Endodermal cell (in vitro differentiated cells): Measurements from ENCODE around the gene SLC39A5. TPM values are rescaled to one million over a fixed set of nuclear protein-coding genes. Genes with fewer than 3 reads are reported as not detected.

Source experiments
- DNase-seq: peaks from one replicate; pipeline ENCODE4 v3.0.0-alpha.2; 2017
- H3K27ac ChIP-seq: 2 replicates; pipeline ENCODE4 v1.5.1; 2013; ENCODE audit warnings: mild to moderate bottlenecking, low read depth, low read length, moderate library complexity
- H3K27me3 ChIP-seq: 2 replicates; pipeline ENCODE4 v1.6.1; 2013; ENCODE audit warnings: mild to moderate bottlenecking, low read length, moderate library complexity; ENCODE audit not compliant: insufficient read depth, control insufficient read depth, poor library complexity, severe bottlenecking
- H3K36me3 ChIP-seq: 2 replicates; pipeline ENCODE4 v1.7.0; 2013; ENCODE audit warnings: mild to moderate bottlenecking, low read length, moderate library complexity; ENCODE audit not compliant: control insufficient read depth, insufficient read depth
- H3K4me1 ChIP-seq: one replicate; pipeline ENCODE4 v1.7.0; 2013; ENCODE audit warnings: low read length; ENCODE audit not compliant: control insufficient read depth, insufficient read depth
- H3K4me3 ChIP-seq: 2 replicates; pipeline ENCODE4 v1.5.1; 2013; ENCODE audit warnings: mild to moderate bottlenecking, low read length, moderate library complexity
- H3K9ac ChIP-seq: 2 replicates; pipeline ENCODE4 v1.6.1; 2013; ENCODE audit warnings: mild to moderate bottlenecking, low read length, moderate library complexity; ENCODE audit not compliant: poor library complexity, severe bottlenecking; ENCODE audit errors: extremely low read depth
- H3K9me3 ChIP-seq: 2 replicates; pipeline ENCODE4 v1.6.1; 2013; ENCODE audit warnings: mild to moderate bottlenecking, low read length, moderate library complexity; ENCODE audit not compliant: control insufficient read depth
- H3K27ac Mint-ChIP-seq: 2 replicates; pipeline ENCODE4 v1.8.0; 2020; ENCODE audit warnings: mixed read lengths
- H3K27me3 Mint-ChIP-seq: 2 replicates; pipeline ENCODE4 v1.8.0; 2021; ENCODE audit warnings: mild to moderate bottlenecking, mixed read lengths; ENCODE audit not compliant: insufficient read depth
- H3K36me3 Mint-ChIP-seq: 2 replicates; pipeline ENCODE4 v1.8.0; 2020; ENCODE audit warnings: low read depth, mixed read lengths
- H3K4me1 Mint-ChIP-seq: 2 replicates; pipeline ENCODE4 v1.8.0; 2020; ENCODE audit warnings: mixed read lengths
- H3K4me3 Mint-ChIP-seq: 2 replicates; pipeline ENCODE4 v1.8.0; 2020; ENCODE audit warnings: mild to moderate bottlenecking, moderate library complexity, mixed read lengths
- H3K9me3 Mint-ChIP-seq: 2 replicates; pipeline ENCODE4 v1.8.0; 2020; ENCODE audit warnings: mild to moderate bottlenecking, mixed read lengths
- CTCF ChIP-seq: fragments of 200-600 bp; sonication (generic); conservative IDR thresholded peaks from 2 replicates; pipeline ENCODE4 v1.5.0; 2021; ENCODE audit warnings: antibody characterized with exemption, mild to moderate bottlenecking
- WGBS, 2 experiments: methylation state at CpG; one replicate each; pipeline versions ENCODE4 v1.1.5 to v1.1.7; 2013; ENCODE audit warnings: missing lambda C conversion rate in 2 of 2, mixed read lengths in 1 of 2; ENCODE audit not compliant: insufficient coverage in 1 of 2, insufficient read length in 1 of 2; 5-methylcytosine and 5-hydroxymethylcytosine counted together
- total RNA-seq, 2 donors: library from RNA; stranded (reverse); fragmentation: NEBNext Ultra II Directional in 1 of 2; extraction: Animal tissue kit (Norgen Biotek cat#: 25700) in 1 of 2; gene quantifications; 2 replicates in 1 of 2; 3 replicates in 1 of 2; pipeline ENCODE4 v1.2.1, GENCODE V29; 2021

Gene SLC39A5
- total RNA-seq, 2 donors from 2014 or later, result 2.5 to 3.2 TPM

GRCh38 chr12:56197921-56198635 lies 31.8 kb upstream of the SLC39A5 start:
- DNase-seq, result no peak
- peak overlapping the region; percentile 57 for H3K27ac Mint-ChIP-seq
- no peak overlapping the region for H3K9ac ChIP-seq

GRCh38 chr12:56198836-56199235 lies 31.0 kb upstream of the SLC39A5 start:
- H3K4me1 ChIP-seq, result no peaks in the 10 kb centered on the region
- Mint-ChIP-seq H3K4me1 (no peaks in the 10 kb centered on the region), H3K9me3 (no peaks in the 10 kb centered on the region), H3K36me3 (peaks cover 7% of the 10 kb centered on the region), H3K4me3 (no peak overlapping the region), H3K27me3 (no peaks in the 10 kb centered on the region), H3K27ac (no peak overlapping the region)
- no peaks in the 10 kb centered on the region for H3K36me3 ChIP-seq
- 82 to 88% methylated on average over 1 of the region's 1 CpG for WGBS, 2 experiments
- H3K9me3 ChIP-seq, result no peaks in the 10 kb centered on the region
- H3K4me3 ChIP-seq, result no peak overlapping the region
- no peak for TF ChIP-seq CTCF
- H3K27me3 ChIP-seq, result no peaks in the 10 kb centered on the region
- no peak overlapping the region for H3K9ac ChIP-seq
- no peak for DNase-seq
- no peak overlapping the region for H3K27ac ChIP-seq

More at GRCh38 chr12:56197921-56198635, 31.8 kb upstream of the SLC39A5 start:
- H3K27ac ChIP-seq, result no peak overlapping the region
- H3K9me3 Mint-ChIP-seq, result no peaks in the 10 kb centered on the region
- H3K4me3 Mint-ChIP-seq, result no peak overlapping the region
- WGBS, 2 experiments, result 92 to 94% methylated on average over 7 to 9 of the region's 9 CpGs
- no peaks in the 10 kb centered on the region for H3K9me3 ChIP-seq
- H3K4me3 ChIP-seq, result no peak overlapping the region
- H3K27me3 Mint-ChIP-seq, result no peaks in the 10 kb centered on the region
- H3K4me1 Mint-ChIP-seq, result no peaks in the 10 kb centered on the region
- no peaks in the 10 kb centered on the region for H3K4me1 ChIP-seq
- H3K36me3 Mint-ChIP-seq, result peaks cover 12% of the 10 kb centered on the region
- H3K27me3 ChIP-seq, result no peaks in the 10 kb centered on the region
- peaks cover 6% of the 10 kb centered on the region for H3K36me3 ChIP-seq
- no peak for TF ChIP-seq CTCF

GRCh38 chr12:56202366-56202765 lies 27.5 kb upstream of the SLC39A5 start:
- H3K9me3 Mint-ChIP-seq, result no peaks in the 10 kb centered on the region
- peaks cover 31% of the 10 kb centered on the region for H3K36me3 ChIP-seq
- no peaks in the 10 kb centered on the region for H3K9me3 ChIP-seq
- no peaks in the 10 kb centered on the region for H3K27me3 Mint-ChIP-seq
- peaks cover 9% of the 10 kb centered on the region for H3K4me1 Mint-ChIP-seq
- no peak overlapping the region for H3K4me3 ChIP-seq
- no peak overlapping the region for H3K9ac ChIP-seq
- no peak for TF ChIP-seq CTCF
- H3K4me1 ChIP-seq, result peaks cover 5% of the 10 kb centered on the region
- H3K4me3 Mint-ChIP-seq, result no peak overlapping the region
- H3K27ac ChIP-seq, result no peak overlapping the region
- no peak overlapping the region for H3K27ac Mint-ChIP-seq
- no peak for DNase-seq
- 93 to 100% methylated on average over 1 of the region's 1 CpG for WGBS, 2 experiments
- H3K27me3 ChIP-seq, result no peaks in the 10 kb centered on the region
- H3K36me3 Mint-ChIP-seq, result peaks cover 22% of the 10 kb centered on the region
